ENCODE measurements around the gene WDFY1. TPM values are rescaled to one million over a fixed set of nuclear protein-coding genes. Genes with fewer than 3 reads are reported as not detected.

The WDFY1 gene
- total RNA-seq, 1 donor from 2014 or later = 61.9 TPM

GRCh38 chr2:223897669-223898330, 47.3 kb downstream of the WDFY1 start:
- H3K36me3 Mint-ChIP-seq (ENCODE audit: unreplicated experiment) = peaks cover 54% of the 10 kb centered on the region
- no peaks in the 10 kb centered on the region for H3K9me3 Mint-ChIP-seq (ENCODE audit: unreplicated experiment)
- no peaks in the 10 kb centered on the region for H3K4me1 Mint-ChIP-seq (ENCODE audit: unreplicated experiment)
- H3K4me3 Mint-ChIP-seq (ENCODE audit: unreplicated experiment) = no peak overlapping the region
- no peak for DNase-seq (ENCODE audit: extremely low spot score, unreplicated experiment)
- H3K27ac Mint-ChIP-seq (ENCODE audit: unreplicated experiment) = no peak overlapping the region
- TF ChIP-seq CTCF (IDR thresholded peaks at IDR 0.05) = no peak
- no peaks in the 10 kb centered on the region for H3K27me3 Mint-ChIP-seq (ENCODE audit: unreplicated experiment)

- DNase-seq (ENCODE audit: extremely low spot score, unreplicated experiment) = no peak
- TF ChIP-seq CTCF (IDR thresholded peaks at IDR 0.05) = no peak
- H3K36me3 Mint-ChIP-seq (ENCODE audit: unreplicated experiment) = peaks cover 60% of the 10 kb centered on the region
These were observed 48.3 kb downstream of the WDFY1 start for GRCh38 chr2:223896833-223897311.

GRCh38 chr2:223894968-223895367, 50.2 kb downstream of the WDFY1 start:
- no peak overlapping the region for H3K27ac Mint-ChIP-seq (ENCODE audit: unreplicated experiment)
- peaks cover 46% of the 10 kb centered on the region for H3K36me3 Mint-ChIP-seq (ENCODE audit: unreplicated experiment)
- no peaks in the 10 kb centered on the region for H3K9me3 Mint-ChIP-seq (ENCODE audit: unreplicated experiment)
- no peak for DNase-seq (ENCODE audit: extremely low spot score, unreplicated experiment)
- H3K4me1 Mint-ChIP-seq (ENCODE audit: unreplicated experiment) = no peaks in the 10 kb centered on the region
- no peak overlapping the region for H3K4me3 Mint-ChIP-seq (ENCODE audit: unreplicated experiment)
- TF ChIP-seq CTCF (IDR thresholded peaks at IDR 0.05) = no peak
- no peaks in the 10 kb centered on the region for H3K27me3 Mint-ChIP-seq (ENCODE audit: unreplicated experiment)

More at GRCh38 chr2:223896833-223897311, 48.3 kb downstream of the WDFY1 start:
- H3K27ac Mint-ChIP-seq (ENCODE audit: unreplicated experiment) = no peak overlapping the region
- no peak overlapping the region for H3K4me3 Mint-ChIP-seq (ENCODE audit: unreplicated experiment)
- no peaks in the 10 kb centered on the region for H3K9me3 Mint-ChIP-seq (ENCODE audit: unreplicated experiment)
- H3K27me3 Mint-ChIP-seq (ENCODE audit: unreplicated experiment) = no peaks in the 10 kb centered on the region
- H3K4me1 Mint-ChIP-seq (ENCODE audit: unreplicated experiment) = no peaks in the 10 kb centered on the region

- H3K27ac Mint-ChIP-seq (ENCODE audit: unreplicated experiment) = no peak overlapping the region
- no peak for TF ChIP-seq CTCF (IDR thresholded peaks at IDR 0.05)
- peaks cover 45% of the 10 kb centered on the region for H3K36me3 Mint-ChIP-seq (ENCODE audit: unreplicated experiment)
- no peak overlapping the region for H3K4me3 Mint-ChIP-seq (ENCODE audit: unreplicated experiment)
- DNase-seq (ENCODE audit: extremely low spot score, unreplicated experiment) = no peak
- no peaks in the 10 kb centered on the region for H3K9me3 Mint-ChIP-seq (ENCODE audit: unreplicated experiment)
- H3K27me3 Mint-ChIP-seq (ENCODE audit: unreplicated experiment) = no peaks in the 10 kb centered on the region
- H3K4me1 Mint-ChIP-seq (ENCODE audit: unreplicated experiment) = no peaks in the 10 kb centered on the region
These were observed 51.1 kb downstream of the WDFY1 start for GRCh38 chr2:223894009-223894408.

- Mint-ChIP-seq H3K36me3 (ENCODE audit: unreplicated experiment) (peaks cover 33% of the 10 kb centered on the region), H3K9me3 (ENCODE audit: unreplicated experiment) (no peaks in the 10 kb centered on the region), H3K27ac (ENCODE audit: unreplicated experiment) (no peak overlapping the region), H3K4me1 (ENCODE audit: unreplicated experiment) (peaks cover 3% of the 10 kb centered on the region), H3K4me3 (ENCODE audit: unreplicated experiment) (no peak overlapping the region), H3K27me3 (ENCODE audit: unreplicated experiment) (no peaks in the 10 kb centered on the region)
- DNase-seq (ENCODE audit: extremely low spot score, unreplicated experiment) = no peak
- TF ChIP-seq CTCF (IDR thresholded peaks at IDR 0.05) = no peak
These were observed 54.4 kb downstream of the WDFY1 start for GRCh38 chr2:223890721-223891120.

Measured in osteocyte (in vitro differentiated cells).